HG02623 (cell line): ENCODE results near the gene SOWAHD.
"Not testable (repeated sequence)": the region's sequence is repeated elsewhere in the genome, so short reads cannot be mapped to it uniquely, and the experiment has no call there.

Source experiments
- ATAC-seq: cut with Tn5 transposase; IDR thresholded peaks from one replicate; pipeline ENCODE4 v1.9.1; 2021; ENCODE audit warnings: moderate library complexity; ENCODE audit not compliant: unreplicated experiment

SOWAHD gene

GRCh38 chrX:119757979-119758730 lies at the start of gene SOWAHD:
TSS of gene SOWAHD (plus strand) at chrX:119758588. CDS start at chrX:119758668, 80 bp downstream.
- ATAC-seq, result no peak

GRCh38 chrX:119708936-119709335 lies 49.5 kb upstream of the SOWAHD start:
- no peak for ATAC-seq

- ATAC-seq, result no peak
Observed at GRCh38 chrX:119709630-119710029, 48.8 kb upstream of the SOWAHD start.

- ATAC-seq, result no peak
Observed at GRCh38 chrX:119721487-119721886, 36.9 kb upstream of the SOWAHD start.

GRCh38 chrX:119721926-119722325 lies 36.5 kb upstream of the SOWAHD start:
- ATAC-seq, result no peak

GRCh38 chrX:119726900-119727555 lies 31.4 kb upstream of the SOWAHD start:
- ATAC-seq, result no peak

- no peak for ATAC-seq
Observed at GRCh38 chrX:119728487-119728886, 29.9 kb upstream of the SOWAHD start.

GRCh38 chrX:119729408-119730201 lies 28.8 kb upstream of the SOWAHD start:
- no peak for ATAC-seq

- ATAC-seq, result no peak
Observed at GRCh38 chrX:119734897-119735339, 23.5 kb upstream of the SOWAHD start.

- no peak for ATAC-seq
Observed at GRCh38 chrX:119735467-119735866, 22.9 kb upstream of the SOWAHD start.

- no peak for ATAC-seq
Observed at GRCh38 chrX:119736206-119736764, 22.1 kb upstream of the SOWAHD start.

- no peak for ATAC-seq
Observed at GRCh38 chrX:119738742-119739141, 19.6 kb upstream of the SOWAHD start.

GRCh38 chrX:119745283-119745848 lies 13.0 kb upstream of the SOWAHD start:
- ATAC-seq, result no peak

GRCh38 chrX:119750131-119750530 lies 8.3 kb upstream of the SOWAHD start:
- ATAC-seq, result not testable (repeated sequence)

GRCh38 chrX:119750751-119751150 lies 7.6 kb upstream of the SOWAHD start:
- not testable (repeated sequence) for ATAC-seq

GRCh38 chrX:119753001-119753400 lies 5.4 kb upstream of the SOWAHD start:
- no peak for ATAC-seq

- no peak for ATAC-seq
Observed at GRCh38 chrX:119753639-119754257, 4.6 kb upstream of the SOWAHD start.

- peak; percentile 64 for ATAC-seq
Observed at GRCh38 chrX:119755981-119756533, 2.3 kb upstream of the SOWAHD start.

- ATAC-seq, result no peak
Observed at GRCh38 chrX:119756926-119757635, 1.3 kb upstream of the SOWAHD start.

GRCh38 chrX:119757646-119757978 lies 776 bp upstream of the SOWAHD start:
- ATAC-seq, result no peak
